SK-N-SH (cell line): ENCODE results near the gene NEMP2.
A peak's percentile ranks its signal among the peaks of the same experiment; 100 is the strongest.

Experiments
- EZH2phosphoT487 ChIP-seq: fragments of 200-600 bp; sonication (generic); IDR thresholded peaks from 2 replicates; pipeline ENCODE4 v1.6.1; 2017; ENCODE audit warnings: low read depth, mixed run types, mild to moderate bottlenecking, antibody characterized with exemption, moderate library complexity, borderline replicate concordance
- FOSL2 ChIP-seq: IDR thresholded peaks from 2 replicates; pipeline ENCODE4 v1.4.0; 2012; ENCODE audit warnings: low read depth, mild to moderate bottlenecking, moderate library complexity, borderline replicate concordance
- JUND ChIP-seq: IDR thresholded peaks from 2 replicates; pipeline ENCODE4 v1.4.0; 2012
- POLR2AphosphoS5 ChIP-seq: IDR thresholded peaks from 2 replicates; pipeline ENCODE4 v1.6.1; 2012; ENCODE audit warnings: low read depth, low read length
- RAD21 ChIP-seq: IDR thresholded peaks from 2 replicates; pipeline ENCODE4 v1.6.1; 2012; ENCODE audit warnings: mild to moderate bottlenecking, low read length
- RCOR1 ChIP-seq: fragments of 150-350 bp; IDR thresholded peaks from 2 replicates; pipeline ENCODE4 v1.6.1; 2017; ENCODE audit warnings: antibody characterized with exemption, low read length
- RFX5 ChIP-seq: IDR thresholded peaks from 2 replicates; pipeline ENCODE4 v1.6.1; 2012; ENCODE audit warnings: mild to moderate bottlenecking, improper control_type of control experiment, low read length
- TF ChIP-seq, protein P1 (sequence below): fragments of 200-600 bp; sonication (generic); IDR thresholded peaks from 2 replicates; pipeline ENCODE4 v1.6.1; 2017; ENCODE audit warnings: antibody characterized with exemption, mild to moderate bottlenecking, moderate library complexity
- TF ChIP-seq, protein P2 (sequence below): IDR thresholded peaks from 2 replicates; pipeline ENCODE4; 2012
- TF ChIP-seq, protein P3 (sequence below): IDR thresholded peaks from 2 replicates; pipeline ENCODE4 v1.4.0; 2012; ENCODE audit warnings: low read depth

DNA sequence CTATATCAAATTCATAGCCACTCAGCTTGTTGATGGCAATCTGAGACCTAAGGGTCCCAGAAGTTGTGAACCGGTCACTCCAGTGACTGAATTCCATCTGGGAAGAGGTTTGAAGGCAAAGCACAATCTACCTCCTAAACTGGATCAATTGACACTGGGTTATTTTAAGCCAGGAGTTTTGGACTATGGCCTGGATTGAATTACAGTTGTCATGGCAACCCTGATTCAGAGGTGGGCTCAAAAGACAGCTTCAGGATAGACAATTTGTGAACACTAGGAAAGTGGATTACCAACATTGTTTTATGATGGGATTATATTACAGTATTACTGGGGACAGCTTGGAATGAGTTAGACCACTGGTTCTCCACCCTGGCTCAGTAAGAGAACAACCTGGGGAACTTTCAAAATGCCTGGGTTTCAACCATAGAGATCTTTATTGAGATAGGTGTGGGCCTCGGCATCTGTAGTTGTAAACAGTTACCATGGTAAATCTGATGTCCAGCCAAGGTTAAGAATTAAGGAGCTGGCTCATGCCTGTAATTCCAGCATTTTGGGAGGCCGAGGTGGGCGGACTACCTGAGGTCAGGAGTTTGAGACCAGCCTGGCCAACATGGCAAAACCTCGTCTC, 67.6 kb downstream of the NEMP2 start:
- TF ChIP-seq, protein P1, sequence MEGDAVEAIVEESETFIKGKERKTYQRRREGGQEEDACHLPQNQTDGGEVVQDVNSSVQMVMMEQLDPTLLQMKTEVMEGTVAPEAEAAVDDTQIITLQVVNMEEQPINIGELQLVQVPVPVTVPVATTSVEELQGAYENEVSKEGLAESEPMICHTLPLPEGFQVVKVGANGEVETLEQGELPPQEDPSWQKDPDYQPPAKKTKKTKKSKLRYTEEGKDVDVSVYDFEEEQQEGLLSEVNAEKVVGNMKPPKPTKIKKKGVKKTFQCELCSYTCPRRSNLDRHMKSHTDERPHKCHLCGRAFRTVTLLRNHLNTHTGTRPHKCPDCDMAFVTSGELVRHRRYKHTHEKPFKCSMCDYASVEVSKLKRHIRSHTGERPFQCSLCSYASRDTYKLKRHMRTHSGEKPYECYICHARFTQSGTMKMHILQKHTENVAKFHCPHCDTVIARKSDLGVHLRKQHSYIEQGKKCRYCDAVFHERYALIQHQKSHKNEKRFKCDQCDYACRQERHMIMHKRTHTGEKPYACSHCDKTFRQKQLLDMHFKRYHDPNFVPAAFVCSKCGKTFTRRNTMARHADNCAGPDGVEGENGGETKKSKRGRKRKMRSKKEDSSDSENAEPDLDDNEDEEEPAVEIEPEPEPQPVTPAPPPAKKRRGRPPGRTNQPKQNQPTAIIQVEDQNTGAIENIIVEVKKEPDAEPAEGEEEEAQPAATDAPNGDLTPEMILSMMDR, result no peak
- TF ChIP-seq POLR2AphosphoS5, result no peak
- no peak for TF ChIP-seq EZH2phosphoT487
- TF ChIP-seq, protein P2, sequence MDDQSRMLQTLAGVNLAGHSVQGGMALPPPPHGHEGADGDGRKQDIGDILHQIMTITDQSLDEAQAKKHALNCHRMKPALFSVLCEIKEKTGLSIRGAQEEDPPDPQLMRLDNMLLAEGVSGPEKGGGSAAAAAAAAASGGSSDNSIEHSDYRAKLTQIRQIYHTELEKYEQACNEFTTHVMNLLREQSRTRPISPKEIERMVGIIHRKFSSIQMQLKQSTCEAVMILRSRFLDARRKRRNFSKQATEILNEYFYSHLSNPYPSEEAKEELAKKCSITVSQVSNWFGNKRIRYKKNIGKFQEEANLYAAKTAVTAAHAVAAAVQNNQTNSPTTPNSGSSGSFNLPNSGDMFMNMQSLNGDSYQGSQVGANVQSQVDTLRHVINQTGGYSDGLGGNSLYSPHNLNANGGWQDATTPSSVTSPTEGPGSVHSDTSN, result no peak
- no peak for TF ChIP-seq RCOR1
- no peak for TF ChIP-seq FOSL2
- no peak for TF ChIP-seq RAD21
- TF ChIP-seq RFX5, result no peak
- TF ChIP-seq, protein P3, sequence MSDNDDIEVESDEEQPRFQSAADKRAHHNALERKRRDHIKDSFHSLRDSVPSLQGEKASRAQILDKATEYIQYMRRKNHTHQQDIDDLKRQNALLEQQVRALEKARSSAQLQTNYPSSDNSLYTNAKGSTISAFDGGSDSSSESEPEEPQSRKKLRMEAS, result 0 out of 2 replicates have a peak, but pooled peaks have one; percentile 3
- no peak for TF ChIP-seq JUND
